MM.1S (cell line): ENCODE data around the gene POLR1H.

Experiments used
- CTCF ChIP-seq: fragments of 300-600 bp; sonication (generic); IDR thresholded peaks from 2 replicates; pipeline ENCODE4 v1.5.1; 2016; ENCODE audit warnings: antibody characterized with exemption, low read length, mixed read lengths
- EZH2 ChIP-seq: fragments of 300-600 bp; sonication (generic); optimal IDR thresholded peaks from 2 replicates; pipeline ENCODE3; 2017; ENCODE audit warnings: low read depth, mild to moderate bottlenecking, antibody characterized with exemption, low read length, mixed read lengths
- EZH2phosphoT487 ChIP-seq: fragments of 300-600 bp; sonication (generic); IDR thresholded peaks from 2 replicates; pipeline ENCODE4 v1.6.1; 2018; ENCODE audit warnings: antibody characterized with exemption, low read length

- TF ChIP-seq CTCF = no peak
- no peak for TF ChIP-seq EZH2
- no peak for TF ChIP-seq EZH2phosphoT487
These were observed 13.4 kb downstream of the POLR1H start for GRCh38 chr6:30074331-30075093.
